ENCODE measurements around the gene ZDHHC19.

- no peak for TF ChIP-seq POLR2AphosphoS5 (IDR thresholded peaks at IDR 0.05)
- no peak for TF ChIP-seq POLR2A (IDR thresholded peaks at IDR 0.05)
Observed at GRCh38 chr3:196163666-196164493, 47.3 kb downstream of the ZDHHC19 start.
